Right forelimb (tissue), 1 donor: ENCODE measurements around the gene ADCY9.
"Not testable (repeated sequence)": the region's sequence is repeated elsewhere in the genome, so short reads cannot be mapped to it uniquely, and the experiment has no call there.

Experiments
- DNase-seq: peaks from one replicate; pipeline ENCODE4 v3.0.0-alpha.2; 2018

Gene ADCY9

DNA sequence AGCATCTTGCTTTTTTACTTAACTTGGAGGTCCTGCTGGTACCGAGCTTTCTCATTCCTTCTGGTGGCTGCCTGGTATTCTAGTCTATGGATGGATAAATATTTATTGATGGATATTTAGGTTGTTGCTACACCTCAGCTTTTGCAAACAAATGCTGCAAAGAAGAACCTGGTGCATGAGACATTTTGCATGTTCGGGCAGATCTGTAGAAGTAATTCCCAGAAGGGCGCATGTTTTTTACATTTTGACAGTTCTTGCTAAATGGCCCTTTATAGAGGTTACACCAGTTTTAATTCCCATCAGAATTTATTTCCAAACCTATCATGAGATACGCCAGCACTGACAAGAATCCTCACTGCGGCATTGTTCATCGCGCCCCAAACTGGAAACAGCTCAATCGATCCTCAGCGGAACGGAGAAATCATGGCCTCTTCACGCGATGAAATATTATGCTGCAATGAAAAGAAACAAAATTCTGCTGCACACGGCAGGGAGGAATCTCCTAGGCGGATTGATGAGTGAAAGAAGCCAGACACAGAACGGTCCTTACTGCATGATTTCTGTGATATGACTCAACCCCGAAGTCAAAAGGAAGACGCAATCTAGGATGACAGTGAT, 167.8 kb downstream of the ADCY9 start:
- no peak for DNase-seq

DNA sequence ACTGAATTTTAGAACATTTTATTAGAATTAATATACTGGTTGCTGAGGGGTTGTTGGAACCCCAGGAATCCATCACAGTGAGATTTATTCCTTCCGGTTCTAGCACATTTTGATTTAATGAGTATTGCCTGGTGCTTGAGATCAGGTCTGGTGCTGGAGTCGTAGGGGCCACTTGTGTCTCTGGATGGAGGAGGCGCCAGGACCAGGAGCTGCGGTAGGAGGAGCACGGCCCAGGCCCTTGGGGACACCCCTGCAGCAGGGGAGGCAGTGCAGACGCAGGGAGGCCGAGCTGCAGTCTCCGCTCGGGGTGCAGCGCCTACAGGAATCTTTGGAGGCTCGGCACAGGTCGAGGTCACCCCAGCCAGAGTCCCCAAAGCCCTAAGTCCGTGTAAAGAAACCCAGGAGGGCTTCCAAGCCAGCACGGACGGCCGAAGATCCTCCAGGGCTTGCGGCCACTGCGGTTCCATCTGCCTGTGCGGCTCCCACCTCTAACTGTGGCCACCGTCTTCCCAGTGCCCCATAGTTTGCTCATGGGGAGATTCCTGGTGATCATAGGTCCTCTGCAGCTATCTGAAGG, 169.6 kb downstream of the ADCY9 start:
- DNase-seq = no peak

DNA sequence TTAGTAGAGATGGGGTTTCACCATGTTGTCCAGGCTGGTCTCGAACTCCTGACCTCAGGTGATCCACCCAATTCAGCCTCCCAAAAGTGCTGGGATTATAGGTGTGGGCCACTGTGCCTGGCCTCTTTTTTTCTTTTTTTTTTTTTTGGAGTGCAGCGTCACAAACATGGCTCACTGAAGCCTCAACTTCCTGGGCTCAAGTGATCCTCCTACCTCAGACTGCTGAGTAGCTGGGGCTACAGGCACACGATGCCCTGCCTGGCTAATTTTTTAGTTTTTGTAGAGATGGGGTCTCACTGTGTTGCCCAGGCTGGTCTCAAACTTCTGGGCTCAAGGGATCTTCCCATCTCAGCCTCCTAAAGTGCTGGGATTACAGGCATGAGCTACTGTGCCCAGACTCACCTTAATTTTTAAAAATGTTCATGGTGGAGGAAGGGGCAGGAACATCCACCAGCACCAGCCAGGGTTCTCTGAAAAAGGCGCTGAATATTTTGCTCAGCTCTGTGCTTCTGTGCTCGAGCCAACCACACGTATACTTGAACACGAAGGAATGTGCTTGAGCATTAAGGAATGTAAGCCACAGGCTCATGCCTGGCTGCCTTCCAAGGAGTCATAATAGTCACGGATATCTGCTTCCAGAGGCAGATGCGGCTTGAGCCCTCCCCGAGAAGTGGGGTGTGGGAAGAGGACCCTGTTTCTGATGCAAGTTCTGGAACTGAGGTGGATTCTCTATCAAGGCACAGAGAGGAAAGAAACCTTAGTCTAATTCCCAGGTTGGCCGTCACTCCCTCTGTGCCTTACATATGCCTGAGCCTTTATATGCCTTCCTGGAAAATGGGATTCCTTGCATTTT, 170.3 kb downstream of the ADCY9 start:
- peak; percentile 86 for DNase-seq

DNA sequence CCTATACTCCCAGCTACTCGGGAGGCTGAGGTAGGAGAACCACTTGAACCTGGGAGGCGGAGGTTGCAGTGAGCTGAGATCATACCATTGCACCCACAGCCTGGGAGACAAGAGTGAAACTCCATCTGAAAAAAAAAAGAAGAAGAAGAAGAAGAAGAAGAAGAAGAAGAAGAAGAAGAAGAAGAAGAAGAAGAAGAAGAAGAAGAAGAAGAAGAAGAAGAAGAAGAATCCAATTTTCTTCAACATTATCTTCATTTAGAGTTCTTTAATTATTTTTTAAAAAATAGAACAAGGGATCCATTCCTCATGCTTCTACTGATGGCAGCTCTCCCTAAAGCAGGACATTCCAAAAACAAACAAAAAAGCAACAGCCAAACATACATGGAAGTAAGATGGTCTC, 171.8 kb downstream of the ADCY9 start:
- DNase-seq = not testable (repeated sequence)

DNA sequence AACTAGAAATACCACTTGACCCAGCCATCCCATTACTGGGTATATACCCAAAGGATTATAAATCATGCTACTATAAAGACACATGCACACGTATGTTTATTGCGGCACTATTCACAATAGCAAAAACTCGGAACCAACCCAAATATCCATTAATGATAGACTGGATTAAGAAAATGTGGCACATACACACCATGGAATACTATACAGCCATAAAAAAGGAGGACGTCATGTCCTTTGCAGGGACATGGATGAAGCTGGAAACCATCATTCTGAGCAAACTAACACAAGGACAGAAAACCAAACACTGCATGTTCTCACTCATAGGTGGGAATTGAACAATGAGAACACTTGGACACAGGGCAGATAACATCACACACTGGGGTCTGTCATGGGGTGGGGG, 174.1 kb downstream of the ADCY9 start:
- not testable (repeated sequence) for DNase-seq

DNA sequence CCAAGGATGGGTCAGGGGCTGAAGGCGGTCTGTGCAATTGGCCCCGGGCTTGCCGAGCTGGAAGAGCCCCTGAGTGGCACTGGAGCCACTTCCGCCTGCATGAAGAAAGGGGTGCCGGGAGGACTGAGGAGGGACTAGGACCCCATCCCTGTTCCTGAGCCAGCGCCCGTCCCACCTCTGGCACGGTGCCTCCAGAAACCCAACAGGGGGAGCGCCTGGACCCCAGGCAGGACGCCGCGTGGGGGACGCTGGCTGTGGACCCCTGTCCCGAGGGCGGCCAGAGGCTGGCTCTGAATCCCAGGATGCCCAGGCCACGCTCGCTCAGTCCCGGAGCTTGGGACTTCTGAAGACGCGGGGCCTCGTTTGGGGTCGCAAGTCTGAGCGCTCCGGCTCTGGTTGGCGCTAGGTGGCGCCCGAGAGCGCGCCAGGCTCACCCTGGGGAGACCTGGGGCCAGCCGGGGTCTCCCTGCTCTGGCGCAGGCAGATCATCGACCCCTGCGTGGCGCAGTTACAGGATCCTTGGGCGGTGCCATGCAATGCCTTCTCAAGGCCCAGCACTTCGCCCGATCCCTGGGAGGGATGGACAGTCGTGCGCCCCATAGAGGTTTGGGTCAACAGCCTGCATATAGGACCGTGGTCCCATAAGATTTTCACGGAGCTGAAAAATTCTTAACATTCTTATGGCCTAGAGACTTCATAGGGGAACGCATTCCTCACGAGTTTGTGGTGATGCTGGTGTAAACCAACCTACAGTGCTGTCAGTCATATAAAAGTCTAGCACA, 177.2 kb downstream of the ADCY9 start:
- peak; percentile 88 for DNase-seq

DNA sequence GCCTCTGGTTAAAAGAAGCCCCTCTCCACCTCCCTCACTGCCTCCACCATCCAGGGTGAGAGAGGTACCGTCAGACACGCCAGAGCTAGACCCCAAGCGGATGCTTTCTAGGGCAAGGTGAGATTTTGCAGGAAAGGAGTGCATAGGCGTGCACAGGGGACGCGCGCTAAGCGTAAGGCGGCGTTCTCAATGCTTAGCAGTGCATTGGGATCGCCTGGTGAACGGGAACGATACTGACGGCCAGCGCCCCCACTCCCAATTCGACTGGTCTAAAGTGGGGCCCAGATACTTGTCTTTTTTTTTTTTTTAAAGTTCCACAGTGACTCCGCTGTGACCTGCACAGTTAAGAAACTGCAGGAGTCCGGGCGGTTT, 177.8 kb downstream of the ADCY9 start:
- DNase-seq = no peak

DNA sequence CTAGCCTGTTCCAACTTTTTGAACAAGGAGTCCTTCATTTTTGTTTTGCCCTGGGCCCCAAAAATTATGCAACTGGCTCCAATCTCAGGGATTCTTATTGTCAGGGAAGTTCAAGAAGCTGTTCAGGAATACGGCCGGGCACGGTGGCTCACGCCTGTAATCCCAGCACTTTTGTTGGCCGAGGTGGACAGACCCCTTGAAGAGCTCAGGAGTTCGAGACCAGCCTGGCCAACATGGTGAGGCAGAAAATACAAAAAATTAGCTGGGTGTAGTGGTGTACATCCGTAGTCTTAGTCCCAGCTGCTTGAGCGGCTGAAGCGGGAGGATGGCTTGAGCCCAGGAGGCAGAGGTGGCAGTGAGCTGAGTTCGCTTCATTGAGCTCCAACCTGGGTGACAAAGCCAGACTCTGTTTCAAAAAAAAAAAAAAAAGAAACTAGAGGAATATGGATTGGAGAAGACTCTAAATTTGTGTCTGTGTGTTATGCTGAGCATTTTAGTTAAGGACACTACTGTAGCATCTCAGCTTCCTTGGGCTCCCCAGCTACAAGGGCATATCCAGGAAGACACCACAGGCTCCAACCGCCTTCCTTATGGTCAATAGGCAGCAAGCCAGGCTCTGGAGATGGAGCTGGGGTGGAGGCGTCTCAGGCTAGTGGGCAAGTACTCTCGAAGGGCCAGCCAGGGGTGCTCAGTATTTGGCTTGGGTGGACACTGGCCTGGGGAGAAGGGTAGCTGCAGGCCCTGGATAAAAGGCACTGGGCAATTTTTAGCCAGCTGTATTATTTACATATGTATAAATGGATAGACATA, 179.0 kb downstream of the ADCY9 start:
- DNase-seq = no peak

DNA sequence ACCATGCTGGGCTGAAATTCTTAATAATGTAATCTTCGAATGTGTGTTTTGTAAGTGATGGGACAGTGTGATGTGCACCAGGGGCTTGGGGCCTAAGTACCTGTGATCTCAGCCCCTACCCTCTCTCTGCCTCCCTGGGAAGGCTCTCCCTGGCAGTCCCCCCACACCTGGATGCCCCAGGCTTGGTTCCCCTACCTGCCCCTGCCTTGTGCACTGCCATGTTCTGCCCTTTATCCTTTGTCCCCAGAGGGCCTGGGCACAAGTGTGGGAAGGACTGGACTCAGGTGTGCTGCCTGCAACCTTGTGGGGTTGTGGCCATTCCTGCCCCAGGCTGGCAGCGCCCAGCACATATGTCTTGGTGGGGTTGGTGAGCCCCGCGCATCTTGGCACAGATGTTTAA, 180.3 kb downstream of the ADCY9 start:
- DNase-seq = no peak

DNA sequence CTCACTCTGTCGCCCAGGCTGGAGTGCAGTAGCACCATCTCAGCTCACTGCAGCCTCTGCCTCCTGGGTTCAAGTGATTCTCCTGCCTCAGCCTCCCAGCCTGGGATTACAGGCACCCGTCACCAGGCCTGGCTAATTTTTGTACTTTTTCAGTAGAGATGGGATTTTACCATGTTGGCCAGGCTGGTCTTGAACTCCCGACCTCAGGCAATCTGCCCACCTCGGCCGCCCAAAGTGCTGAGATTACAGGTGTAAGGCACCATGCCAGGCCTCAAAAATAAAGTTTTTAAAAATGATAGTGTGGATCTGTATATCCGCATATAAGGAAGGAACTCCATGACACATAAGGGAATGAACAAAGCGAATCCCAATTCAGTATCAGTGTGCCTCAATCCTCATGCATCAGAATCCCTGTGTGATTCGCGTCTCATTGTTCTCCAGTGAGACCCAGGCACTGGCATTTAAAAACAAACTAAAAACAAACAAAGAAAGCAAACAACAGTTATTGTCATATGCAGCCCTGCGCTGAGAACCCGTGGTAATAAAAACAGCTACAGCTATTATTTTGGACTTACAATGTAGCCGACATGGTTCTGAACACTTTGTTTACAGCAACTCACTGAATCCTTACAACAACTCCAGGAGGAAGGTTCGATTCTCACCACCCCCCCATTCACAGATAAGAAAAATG, 181.6 kb downstream of the ADCY9 start:
- DNase-seq = no peak

DNA sequence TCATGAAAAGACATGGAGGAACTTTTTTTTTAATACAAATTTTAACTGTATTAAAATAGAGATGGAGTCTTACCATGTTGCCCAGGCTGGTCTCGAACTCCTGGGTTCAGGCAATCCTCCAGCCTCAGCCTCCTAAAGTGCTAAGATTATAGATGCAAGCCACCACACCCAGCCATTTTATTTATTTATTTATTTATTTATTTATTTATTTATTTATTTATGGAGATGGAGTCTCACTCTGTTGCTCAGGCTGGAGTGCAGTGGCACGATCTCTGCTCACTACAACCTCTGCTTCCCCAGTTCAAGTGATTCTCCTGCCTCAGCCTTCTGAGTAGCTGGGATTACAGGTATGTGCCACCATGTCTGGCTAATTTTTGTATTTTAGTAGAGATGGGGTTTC, 189.1 kb downstream of the ADCY9 start:
- DNase-seq = not testable (repeated sequence)

DNA sequence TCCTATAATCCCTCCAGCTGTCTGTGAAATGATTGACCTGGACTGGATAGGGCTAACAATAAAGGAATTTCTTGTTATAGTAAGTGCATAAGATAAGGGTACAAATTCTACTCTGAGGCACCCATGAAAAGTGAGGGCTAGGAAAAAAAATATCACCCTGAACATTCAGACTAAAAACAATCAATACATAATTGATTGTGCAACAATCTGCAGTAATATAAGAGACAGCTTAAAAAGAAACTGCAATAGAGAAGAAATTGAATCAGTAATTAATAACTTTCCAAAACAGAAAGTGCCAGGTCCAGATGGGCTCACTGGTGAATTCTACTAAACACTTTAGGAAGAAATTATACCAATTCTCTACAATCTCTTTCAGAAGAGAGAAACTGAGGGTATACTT, 191.5 kb downstream of the ADCY9 start:
- no peak for DNase-seq

DNA sequence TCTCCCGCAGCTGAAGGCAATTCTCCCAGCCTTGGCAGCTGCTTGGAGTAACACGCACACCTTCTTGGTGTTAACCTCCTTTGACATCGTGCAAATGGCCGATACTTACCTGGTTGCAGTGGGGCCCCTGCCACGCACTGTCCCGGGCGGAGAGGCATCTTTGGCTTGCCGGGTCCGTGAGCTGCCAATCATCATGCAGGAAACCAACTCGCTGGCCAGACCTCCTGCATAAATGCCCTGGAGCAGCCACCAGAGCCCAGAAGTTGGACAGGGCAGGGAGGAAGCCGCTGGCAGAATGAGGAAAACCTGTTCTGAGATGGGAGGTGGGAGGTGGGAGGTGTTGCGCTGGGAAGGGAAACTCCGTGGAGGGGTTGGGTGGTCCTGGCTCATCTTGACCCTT, 194.0 kb downstream of the ADCY9 start:
- DNase-seq = no peak

DNA sequence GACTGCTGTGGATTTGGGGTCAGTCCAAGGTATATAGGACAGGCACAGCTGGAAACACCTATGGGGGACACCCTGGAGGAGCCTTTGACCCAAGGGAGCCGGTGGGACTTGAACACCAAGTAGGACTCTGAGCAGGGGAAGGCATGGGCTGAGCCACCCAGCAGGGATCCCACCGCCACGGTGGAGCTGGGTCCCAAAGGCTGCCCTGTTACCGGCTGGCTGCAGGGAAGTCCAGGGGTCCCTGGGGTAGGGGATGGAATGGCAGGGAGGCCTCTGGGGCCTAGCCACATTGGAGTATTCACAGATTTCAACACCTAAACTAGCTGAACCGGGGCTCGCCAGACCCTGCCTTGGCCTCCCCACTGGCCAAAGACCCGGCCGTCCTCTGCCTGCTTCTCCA, 196.0 kb downstream of the ADCY9 start:
- DNase-seq = no peak

DNA sequence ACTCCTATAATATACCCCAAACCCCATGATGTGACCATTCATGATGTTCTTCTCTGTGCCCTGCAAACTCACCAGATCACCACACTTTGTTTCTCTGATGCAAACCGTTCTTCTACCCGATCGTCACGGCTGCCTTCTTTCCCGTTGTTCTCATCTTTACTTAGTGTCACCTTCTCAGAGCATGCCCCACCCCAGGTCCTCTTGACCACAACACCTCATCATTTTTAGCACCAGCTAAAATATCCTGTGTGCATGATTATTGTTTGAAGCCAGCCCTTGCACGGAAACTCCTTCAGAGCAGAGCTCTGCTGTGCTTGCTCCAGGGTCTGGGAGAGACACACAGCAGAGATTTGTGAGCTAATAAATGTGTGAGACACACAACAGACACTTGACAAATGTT, 196.8 kb downstream of the ADCY9 start:
- DNase-seq = no peak

DNA sequence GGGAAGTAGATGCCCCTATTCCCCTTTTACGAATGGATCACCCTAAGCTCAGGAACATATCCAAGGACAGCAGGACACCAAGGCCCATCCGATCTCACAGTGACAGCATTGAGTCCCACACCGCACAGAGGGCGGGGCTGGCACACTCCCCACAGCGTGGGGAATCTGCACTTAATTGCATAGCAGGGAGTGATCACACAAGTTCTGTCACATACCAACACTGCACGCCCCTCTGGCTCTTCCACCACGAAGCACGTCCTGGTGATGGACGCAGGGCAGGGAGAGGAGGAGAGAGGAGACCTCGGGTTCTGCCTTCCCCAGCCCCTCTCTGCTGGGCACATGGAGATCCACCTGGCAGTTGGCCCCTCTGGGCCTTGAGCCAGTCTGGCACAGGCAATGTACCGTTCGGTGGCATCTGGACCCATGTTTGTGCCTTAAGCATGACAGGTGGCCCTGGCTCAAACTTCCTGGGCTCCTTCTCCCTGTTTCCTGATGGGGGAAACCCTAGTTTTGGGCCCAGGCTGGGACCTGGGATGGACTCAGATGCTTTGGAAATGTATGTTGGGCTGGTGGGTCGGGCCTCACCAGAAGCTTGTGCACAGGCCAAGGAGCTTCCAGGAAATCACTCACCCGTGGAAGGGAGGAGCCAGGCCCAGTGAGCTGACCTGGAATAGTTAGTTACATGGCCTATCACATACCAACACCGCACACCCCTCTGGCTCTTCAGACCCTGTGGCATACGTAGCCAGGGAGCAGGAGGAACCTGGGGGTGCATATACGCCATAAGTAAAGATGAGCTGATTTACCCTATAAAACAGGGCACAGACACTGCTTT, 200.6 kb downstream of the ADCY9 start:
- no peak for DNase-seq

DNA sequence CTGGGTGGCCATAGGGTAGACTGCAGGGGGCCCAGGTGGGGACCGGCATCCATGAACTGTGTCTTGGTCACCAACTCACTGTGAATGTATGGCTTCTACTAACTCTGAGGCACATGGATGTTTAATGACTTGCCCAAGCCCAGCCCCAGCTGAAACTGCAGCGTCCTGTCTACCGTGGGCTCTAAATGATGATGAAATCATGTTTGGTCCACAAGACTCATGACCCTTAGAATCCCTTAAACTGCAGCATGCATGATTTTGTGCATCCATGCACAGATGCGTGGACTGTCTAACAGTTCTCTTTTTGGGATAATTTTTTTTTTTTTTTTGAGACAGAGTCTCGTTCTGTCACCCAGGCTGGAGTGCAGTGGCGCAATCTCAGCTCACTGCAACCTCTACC, 203.3 kb downstream of the ADCY9 start:
- DNase-seq = no peak
